H9 (cell line): ENCODE measurements around the gene GPC6. TPM values are rescaled to one million over a fixed set of nuclear protein-coding genes. Genes with fewer than 3 reads are reported as not detected.

Source experiments
- DNase-seq: peaks from one replicate; pipeline ENCODE4 v3.0.0-alpha.2; 2017
- H2AFZ ChIP-seq: one replicate; pipeline ENCODE4 v1.6.1; 2013; ENCODE audit warnings: mild to moderate bottlenecking, low read length, control low read depth, moderate library complexity
- H2AK5ac ChIP-seq: 2 replicates; pipeline ENCODE4 v1.6.1; 2013; ENCODE audit warnings: low read length, control low read depth, mixed read lengths; ENCODE audit not compliant: insufficient read length
- H2BK120ac ChIP-seq: one replicate; pipeline ENCODE4 v1.6.1; 2013; ENCODE audit warnings: low read depth, mild to moderate bottlenecking, low read length, control low read depth, inconsistent platforms; ENCODE audit not compliant: poor library complexity, severe bottlenecking
- H2BK12ac ChIP-seq: 2 replicates; pipeline ENCODE4 v1.6.1; 2013; ENCODE audit warnings: low read length, control low read depth, mixed read lengths, low read depth; ENCODE audit not compliant: insufficient read length
- H2BK15ac ChIP-seq: 2 replicates; pipeline ENCODE4 v1.6.1; 2013; ENCODE audit warnings: low read depth, low read length, control low read depth
- H2BK20ac ChIP-seq: one replicate; pipeline ENCODE4 v1.6.1; 2013; ENCODE audit warnings: low read depth, mild to moderate bottlenecking, low read length, control low read depth, inconsistent platforms; ENCODE audit not compliant: poor library complexity, severe bottlenecking
- H2BK5ac ChIP-seq: 2 replicates; pipeline ENCODE4 v1.6.1; 2013; ENCODE audit warnings: low read length, control low read depth, mixed read lengths; ENCODE audit not compliant: insufficient read length
- H3K14ac ChIP-seq: 2 replicates; pipeline ENCODE4 v1.6.1; 2013; ENCODE audit warnings: low read length, control low read depth; ENCODE audit not compliant: insufficient read depth
- H3K18ac ChIP-seq: 2 replicates; pipeline ENCODE4 v1.6.1; 2013; ENCODE audit warnings: low read depth, mild to moderate bottlenecking, mixed read lengths, low read length, control low read depth; ENCODE audit not compliant: insufficient read length
- H3K23ac ChIP-seq: 2 replicates; pipeline ENCODE4 v1.6.1; 2013; ENCODE audit warnings: low read length, control low read depth, mixed read lengths, low read depth; ENCODE audit not compliant: insufficient read length
- H3K23me2 ChIP-seq: 2 replicates; pipeline ENCODE4 v1.6.1; 2013; ENCODE audit warnings: low read depth, mild to moderate bottlenecking, mixed read lengths, low read length, control low read depth; ENCODE audit not compliant: insufficient read length, poor library complexity, severe bottlenecking
- H3K27ac ChIP-seq: 2 replicates; pipeline ENCODE4 v1.5.1; 2013; ENCODE audit warnings: low read length, control low read depth, mixed read lengths, low read depth; ENCODE audit not compliant: insufficient read length
- H3K27me3 ChIP-seq: 2 replicates; pipeline ENCODE4 v1.6.1; 2013; ENCODE audit warnings: low read length, control low read depth, inconsistent platforms; ENCODE audit not compliant: insufficient read depth
- H3K4ac ChIP-seq: 2 replicates; pipeline ENCODE4 v1.6.1; 2013; ENCODE audit warnings: low read depth, mild to moderate bottlenecking, control low read depth, inconsistent platforms, low read length, moderate library complexity
- H3K4me1 ChIP-seq: 2 replicates; pipeline ENCODE4 v1.6.1; 2013; ENCODE audit warnings: low read length, control low read depth, inconsistent platforms; ENCODE audit not compliant: insufficient read depth
- H3K4me2 ChIP-seq: 2 replicates; pipeline ENCODE4 v1.6.1; 2013; ENCODE audit warnings: low read length, control low read depth, mixed read lengths; ENCODE audit not compliant: insufficient read length, insufficient read depth
- H3K56ac ChIP-seq: 2 replicates; pipeline ENCODE4 v1.6.1; 2013; ENCODE audit warnings: low read depth, mild to moderate bottlenecking, mixed read lengths, low read length, control low read depth; ENCODE audit not compliant: insufficient read length
- H3K79me1 ChIP-seq: 2 replicates; pipeline ENCODE4 v1.6.1; 2013; ENCODE audit warnings: low read depth, mild to moderate bottlenecking, moderate library complexity, low read length, control low read depth, inconsistent platforms; ENCODE audit not compliant: insufficient read depth, poor library complexity, severe bottlenecking
- H3K79me2 ChIP-seq: 2 replicates; pipeline ENCODE4 v1.6.1; 2013; ENCODE audit warnings: low read length, control low read depth, inconsistent platforms; ENCODE audit not compliant: insufficient read depth
- H3K9ac ChIP-seq: 2 replicates; pipeline ENCODE4 v1.6.1; 2013; ENCODE audit warnings: low read length, control low read depth, mixed read lengths; ENCODE audit not compliant: insufficient read length; ENCODE audit errors: extremely low read depth
- H3K9me3 ChIP-seq: one replicate; pipeline ENCODE4 v1.6.1; 2013; ENCODE audit warnings: low read depth, low read length, inconsistent platforms; ENCODE audit not compliant: control insufficient read depth
- H3T11ph ChIP-seq: one replicate; pipeline ENCODE4 v1.6.1; 2013; ENCODE audit warnings: mild to moderate bottlenecking, low read length, control low read depth, inconsistent platforms
- H4K20me1 ChIP-seq: one replicate; pipeline ENCODE4 v1.6.1; 2013; ENCODE audit not compliant: control insufficient read depth, insufficient read length, insufficient read depth
- H4K5ac ChIP-seq: 2 replicates; pipeline ENCODE4 v1.6.1; 2013; ENCODE audit warnings: low read depth, mild to moderate bottlenecking, mixed read lengths, low read length, control low read depth; ENCODE audit not compliant: insufficient read length
- H4K8ac ChIP-seq: replicated peaks from 2 replicates; pipeline ENCODE4 v1.6.1; 2013; ENCODE audit warnings: low read length, control low read depth, mixed read lengths, low read depth; ENCODE audit not compliant: insufficient read length
- H4K91ac ChIP-seq: 2 replicates; pipeline ENCODE4 v1.6.1; 2013; ENCODE audit warnings: low read depth, mild to moderate bottlenecking, moderate library complexity, mixed read lengths, low read length, control low read depth; ENCODE audit not compliant: insufficient read length
- H3K27ac Mint-ChIP-seq, 3 experiments: 2 replicates in 2 of 3; 3 replicates in 1 of 3; pipeline ENCODE4 v1.8.0; 2020 to 2021; ENCODE audit warnings: mixed read lengths in 3 of 3, mild to moderate bottlenecking in 1 of 3, moderate library complexity in 1 of 3
- H3K27me3 Mint-ChIP-seq: 2 replicates; pipeline ENCODE4 v1.8.0; 2021; ENCODE audit warnings: low read depth, mild to moderate bottlenecking, moderate library complexity, mixed read lengths
- H3K36me3 Mint-ChIP-seq, 3 experiments: 2 replicates in 2 of 3; 3 replicates in 1 of 3; pipeline ENCODE4 v1.8.0; 2020 to 2021; ENCODE audit warnings: low read depth in 3 of 3, mixed read lengths in 3 of 3; ENCODE audit not compliant: insufficient read depth in 1 of 3
- H3K4me1 Mint-ChIP-seq, 2 experiments: 2 replicates each; pipeline ENCODE4 v1.8.0; 2020; ENCODE audit warnings: mixed read lengths in 2 of 2
- H3K4me3 Mint-ChIP-seq, 2 experiments: 2 replicates in 1 of 2; 3 replicates in 1 of 2; pipeline ENCODE4 v1.8.0; 2020 to 2021; ENCODE audit warnings: mild to moderate bottlenecking in 2 of 2, mixed read lengths in 2 of 2, moderate library complexity in 1 of 2
- H3K9me3 Mint-ChIP-seq, 2 experiments: 2 replicates in 1 of 2; 3 replicates in 1 of 2; pipeline ENCODE4 v1.8.0; 2020; ENCODE audit warnings: mild to moderate bottlenecking in 2 of 2, mixed read lengths in 2 of 2, moderate library complexity in 1 of 2
- total RNA-seq: library from RNA; stranded (reverse); gene quantifications from 2 replicates; pipeline ENCODE4 v1.2.1, GENCODE V29; 2021
- TF ChIP-seq, protein P1 (sequence below): fragments of 200-600 bp; sonication (generic); conservative IDR thresholded peaks from 3 replicates; pipeline ENCODE4 v1.8.0; 2021; ENCODE audit warnings: antibody characterized with exemption, mild to moderate bottlenecking

GPC6 gene
- total RNA-seq, 1 experiment from 2014 or later: 15.6 TPM

DNA sequence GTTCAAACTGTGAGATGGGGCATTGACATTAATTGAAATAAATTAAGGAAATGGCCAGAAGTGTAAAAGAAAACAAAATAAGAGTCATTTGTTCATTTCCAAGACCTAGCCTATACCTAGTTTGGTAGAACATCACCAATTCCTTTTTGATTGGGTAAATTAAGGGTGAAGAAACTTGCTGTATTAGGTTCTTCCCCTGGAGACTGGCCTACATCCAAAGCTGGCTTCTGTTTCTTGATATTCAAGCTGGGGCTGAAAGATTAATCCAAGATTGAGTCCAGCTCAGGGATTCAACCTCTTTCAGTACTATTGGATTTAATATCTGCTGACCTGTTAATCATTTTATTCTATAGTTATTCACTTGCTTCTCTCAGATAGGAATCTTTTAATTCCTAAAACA lies 183.2 kb downstream of the GPC6 start:
- TF ChIP-seq, protein P1, sequence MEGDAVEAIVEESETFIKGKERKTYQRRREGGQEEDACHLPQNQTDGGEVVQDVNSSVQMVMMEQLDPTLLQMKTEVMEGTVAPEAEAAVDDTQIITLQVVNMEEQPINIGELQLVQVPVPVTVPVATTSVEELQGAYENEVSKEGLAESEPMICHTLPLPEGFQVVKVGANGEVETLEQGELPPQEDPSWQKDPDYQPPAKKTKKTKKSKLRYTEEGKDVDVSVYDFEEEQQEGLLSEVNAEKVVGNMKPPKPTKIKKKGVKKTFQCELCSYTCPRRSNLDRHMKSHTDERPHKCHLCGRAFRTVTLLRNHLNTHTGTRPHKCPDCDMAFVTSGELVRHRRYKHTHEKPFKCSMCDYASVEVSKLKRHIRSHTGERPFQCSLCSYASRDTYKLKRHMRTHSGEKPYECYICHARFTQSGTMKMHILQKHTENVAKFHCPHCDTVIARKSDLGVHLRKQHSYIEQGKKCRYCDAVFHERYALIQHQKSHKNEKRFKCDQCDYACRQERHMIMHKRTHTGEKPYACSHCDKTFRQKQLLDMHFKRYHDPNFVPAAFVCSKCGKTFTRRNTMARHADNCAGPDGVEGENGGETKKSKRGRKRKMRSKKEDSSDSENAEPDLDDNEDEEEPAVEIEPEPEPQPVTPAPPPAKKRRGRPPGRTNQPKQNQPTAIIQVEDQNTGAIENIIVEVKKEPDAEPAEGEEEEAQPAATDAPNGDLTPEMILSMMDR: no peak
- no peak for DNase-seq
- H4K5ac ChIP-seq: no peak overlapping the region
- H3K27ac ChIP-seq: no peak overlapping the region
- no peak overlapping the region for H4K8ac ChIP-seq
- Mint-ChIP-seq H3K27ac (no peak overlapping the region), H3K36me3 (no peaks in the 10 kb centered on the region), H3K4me1 (peaks cover 11 to 14% of the 10 kb centered on the region in 2 experiments), H3K4me3 (no peak overlapping the region), H3K27me3 (no peaks in the 10 kb centered on the region), H3K9me3 (no peaks in the 10 kb centered on the region)
- no peak overlapping the region for H3K14ac ChIP-seq
- H3T11ph ChIP-seq: no peak overlapping the region
- H2AFZ ChIP-seq: no peak overlapping the region
- H3K4me1 ChIP-seq: peaks cover 8% of the 10 kb centered on the region; the same call in 1 of the 2 replicates
- H3K9me3 ChIP-seq: no peaks in the 10 kb centered on the region
- H4K20me1 ChIP-seq: no peaks in the 10 kb centered on the region
- no peak overlapping the region for H2BK120ac ChIP-seq
- no peak overlapping the region for H2AK5ac ChIP-seq
- no peak overlapping the region for H2BK5ac ChIP-seq
- peaks cover 3% of the 10 kb centered on the region for H3K79me1 ChIP-seq
- H2BK12ac ChIP-seq: no peak overlapping the region
- no peak overlapping the region for H4K91ac ChIP-seq
- H3K56ac ChIP-seq: no peak overlapping the region
- no peak overlapping the region for H3K9ac ChIP-seq
- no peak overlapping the region for H2BK15ac ChIP-seq
- no peak overlapping the region for H3K18ac ChIP-seq
- H2BK20ac ChIP-seq: no peak overlapping the region
- no peak overlapping the region for H3K23ac ChIP-seq
- no peaks in the 10 kb centered on the region for H3K27me3 ChIP-seq
- H3K4me2 ChIP-seq: no peak overlapping the region
- H3K79me2 ChIP-seq: peaks cover 3% of the 10 kb centered on the region; the same call in 1 of the 2 replicates
- H3K4ac ChIP-seq: no peak overlapping the region
- no peaks in the 10 kb centered on the region for H3K23me2 ChIP-seq
